ENCODE results near the gene FBLN7.

GRCh38 chr2:112149194-112149593 lies 11.0 kb downstream of the FBLN7 start:
- TF ChIP-seq CTCF (IDR thresholded peaks at IDR 0.05) (no peak), POLR2A (IDR thresholded peaks at IDR 0.05) (no peak)

All from right lobe of liver (tissue), 4 donors.